ENCODE data around the gene MIAT. TPM values are rescaled to one million over a fixed set of nuclear protein-coding genes. Genes with fewer than 3 reads are reported as not detected.

Gene MIAT
- total and polyA plus RNA-seq, 9 of the 15 experiments (the other 6 are each of a cell fraction or from before 2014, with no cell fraction given), result 0.03 to 0.93 (median 0.34) TPM

GRCh38 chr22:26632422-26633155, 24.8 kb upstream of the MIAT start (continued):
- TF ChIP-seq ILF3 (IDR thresholded peaks at IDR 0.05; ENCODE audit: borderline replicate concordance) (no peak), VEZF1 (CRISPR knock-in tag; IDR thresholded peaks at IDR 0.05) (peak; percentile 85), NR2C2 (CRISPR knock-in tag; IDR thresholded peaks at IDR 0.05) (no peak), NR2C2 (tag; IDR thresholded peaks at IDR 0.05) (no peak), RBM15 (IDR thresholded peaks at IDR 0.05; ENCODE audit: insufficient read depth, low read length) (no peak), CREB3 (tag; conservative IDR thresholded peaks at IDR 0.05; ENCODE audit: low read depth) (no peak), BRF2 (IDR thresholded peaks at IDR 0.05; ENCODE audit: borderline replicate concordance, insufficient read depth, insufficient read length) (no peak), ZNF133 (CRISPR knock-in tag; IDR thresholded peaks at IDR 0.05) (no peak), RNF2 (IDR thresholded peaks at IDR 0.05) (peak; percentile 97), ZMIZ1 (IDR thresholded peaks at IDR 0.05; ENCODE audit: low read depth in 2 of 2, low read length in 2 of 2) (peak in 1 of 2 experiments; percentile 88; a peak in 2 of 4 replicates), FOSL1 (tag; conservative IDR thresholded peaks at IDR 0.05) (no peak), CAMTA2 (CRISPR knock-in tag; conservative IDR thresholded peaks at IDR 0.05) (no peak), LEF1 (IDR thresholded peaks at IDR 0.05) (peak; percentile 97), TBP (optimal IDR thresholded peaks at IDR 0.05; ENCODE audit: low read depth, low read length) (peak; percentile 56), PHB2 (IDR thresholded peaks at IDR 0.05; ENCODE audit: low read depth) (no peak), HNRNPL (IDR thresholded peaks at IDR 0.05; ENCODE audit: low read depth, low read length) (no peak), ZNF311 (CRISPR knock-in tag; IDR thresholded peaks at IDR 0.05) (no peak), MCM7 (IDR thresholded peaks at IDR 0.05) (no peak), MAX (CRISPR knock-in tag; IDR thresholded peaks at IDR 0.05) (no peak), TARDBP (IDR thresholded peaks at IDR 0.05) (0 out of 2 replicates have a peak, but pooled peaks have one; percentile 38)
